ENCODE data around the gene KIAA0232. TPM values are rescaled to one million over a fixed set of nuclear protein-coding genes. Genes with fewer than 3 reads are reported as not detected.
"Not testable (repeated sequence)": the region's sequence is repeated elsewhere in the genome, so short reads cannot be mapped to it uniquely, and the experiment has no call there.

Gene KIAA0232
- total RNA-seq, 1 experiment from 2014 or later = 15.6 TPM

GRCh38 chr4:6829086-6829485 lies 46.6 kb downstream of the KIAA0232 start:
- no peaks in the 10 kb centered on the region for H3K9me3 Mint-ChIP-seq (ENCODE audit: unreplicated experiment)
- DNase-seq (ENCODE audit: unreplicated experiment) = no peak
- H3K4me3 Mint-ChIP-seq (ENCODE audit: unreplicated experiment) = no peak overlapping the region
- no peaks in the 10 kb centered on the region for H3K4me1 Mint-ChIP-seq (ENCODE audit: insufficient read depth, unreplicated experiment)
- intact Hi-C loops (cut with micrococcal nuclease) = no loop called here
- no peak overlapping the region for H3K27ac Mint-ChIP-seq (ENCODE audit: low read depth, unreplicated experiment)
- TF ChIP-seq CTCF (IDR thresholded peaks at IDR 0.05; ENCODE audit: unreplicated experiment) = no peak
- peaks cover 72% of the 10 kb centered on the region for H3K36me3 Mint-ChIP-seq (ENCODE audit: insufficient read depth, unreplicated experiment)
- BruUV-seq (replicated peaks) = no TSS peak
- POLR2A ChIA-PET = interaction anchor here (0.6 kb wide), 1 partner anchor 45 kb away, joined by 3 read pairs; no protein-coding TSS in a partner anchor
- CTCF ChIA-PET = interaction anchor here (0.6 to 1.8 kb wide), 3 partner anchors 44 to 109 kb away, joined by 3 to 9 read pairs (median 3); no protein-coding TSS in a partner anchor
- H3K27me3 Mint-ChIP-seq (ENCODE audit: insufficient read depth, unreplicated experiment) = no peaks in the 10 kb centered on the region

- Mint-ChIP-seq H3K27me3 (ENCODE audit: insufficient read depth, unreplicated experiment) (no peaks in the 10 kb centered on the region), H3K4me1 (ENCODE audit: insufficient read depth, unreplicated experiment) (peaks cover 8% of the 10 kb centered on the region), H3K27ac (ENCODE audit: low read depth, unreplicated experiment) (peak overlapping the region; percentile 94), H3K4me3 (ENCODE audit: unreplicated experiment) (no peak overlapping the region), H3K36me3 (ENCODE audit: insufficient read depth, unreplicated experiment) (peaks cover 32% of the 10 kb centered on the region), H3K9me3 (ENCODE audit: unreplicated experiment) (no peaks in the 10 kb centered on the region)
- DNase-seq (ENCODE audit: unreplicated experiment) = peak; percentile 56
- TF ChIP-seq CTCF (IDR thresholded peaks at IDR 0.05; ENCODE audit: unreplicated experiment) = no peak
- intact Hi-C loops (cut with micrococcal nuclease) = no loop called here
- ChIA-PET POLR2A (interaction anchor here (1.0 to 1.2 kb wide), 4 partner anchors 9 to 160 kb away, joined by 3 to 4 read pairs (median 3); a partner anchor contains a TSS), CTCF (interaction anchor here (0.6 to 0.8 kb wide), 3 partner anchors 39 to 51 kb away, joined by 3 to 7 read pairs (median 3); no protein-coding TSS in a partner anchor)
- BruUV-seq (replicated peaks) = no TSS peak
Observed at GRCh38 chr4:6834867-6835266, 52.3 kb downstream of the KIAA0232 start.

GRCh38 chr4:6835616-6836015 lies 53.1 kb downstream of the KIAA0232 start:
- H3K9me3 Mint-ChIP-seq (ENCODE audit: unreplicated experiment); BruUV-seq (replicated peaks): not testable (repeated sequence)
- peak overlapping the region; percentile 94 for H3K27ac Mint-ChIP-seq (ENCODE audit: low read depth, unreplicated experiment)

GRCh38 chr4:6837106-6837505 lies 54.6 kb downstream of the KIAA0232 start:
- H3K4me3 Mint-ChIP-seq (ENCODE audit: unreplicated experiment); H3K9me3 Mint-ChIP-seq (ENCODE audit: unreplicated experiment); DNase-seq (ENCODE audit: unreplicated experiment); POLR2A ChIA-PET; BruUV-seq (replicated peaks); H3K27me3 Mint-ChIP-seq (ENCODE audit: insufficient read depth, unreplicated experiment); intact Hi-C loops (cut with micrococcal nuclease); H3K27ac Mint-ChIP-seq (ENCODE audit: low read depth, unreplicated experiment): not testable (repeated sequence)
- CTCF ChIA-PET = interaction anchor here (0.6 kb wide), 1 partner anchor 68 kb away, joined by 3 read pairs; no protein-coding TSS in a partner anchor
- peaks cover 14% of the 10 kb centered on the region for H3K4me1 Mint-ChIP-seq (ENCODE audit: insufficient read depth, unreplicated experiment)
- H3K36me3 Mint-ChIP-seq (ENCODE audit: insufficient read depth, unreplicated experiment) = peaks cover 14% of the 10 kb centered on the region

More at GRCh38 chr4:6835616-6836015, 53.1 kb downstream of the KIAA0232 start:
- ChIA-PET CTCF (interaction anchor here (0.8 kb wide), 1 partner anchor 38 kb away, joined by 7 read pairs; no protein-coding TSS in a partner anchor), POLR2A (interaction anchor here (1.0 kb wide), 2 partner anchors 9 to 161 kb away, joined by 3 read pairs; a partner anchor contains a TSS)
- Mint-ChIP-seq H3K4me1 (ENCODE audit: insufficient read depth, unreplicated experiment) (peaks cover 13% of the 10 kb centered on the region), H3K36me3 (ENCODE audit: insufficient read depth, unreplicated experiment) (peaks cover 24% of the 10 kb centered on the region)
- DNase-seq (ENCODE audit: unreplicated experiment); H3K4me3 Mint-ChIP-seq (ENCODE audit: unreplicated experiment); intact Hi-C loops (cut with micrococcal nuclease); H3K27me3 Mint-ChIP-seq (ENCODE audit: insufficient read depth, unreplicated experiment): not testable (repeated sequence)

- Mint-ChIP-seq H3K4me1 (ENCODE audit: insufficient read depth, unreplicated experiment) (peaks cover 13% of the 10 kb centered on the region), H3K4me3 (ENCODE audit: unreplicated experiment) (no peak overlapping the region), H3K27ac (ENCODE audit: low read depth, unreplicated experiment) (no peak overlapping the region), H3K36me3 (ENCODE audit: insufficient read depth, unreplicated experiment) (peaks cover 26% of the 10 kb centered on the region), H3K27me3 (ENCODE audit: insufficient read depth, unreplicated experiment) (no peaks in the 10 kb centered on the region), H3K9me3 (ENCODE audit: unreplicated experiment) (no peaks in the 10 kb centered on the region)
- no TSS peak for BruUV-seq (replicated peaks)
- no peak for TF ChIP-seq CTCF (IDR thresholded peaks at IDR 0.05; ENCODE audit: unreplicated experiment)
- intact Hi-C loops (cut with micrococcal nuclease) = no loop called here
- DNase-seq (ENCODE audit: unreplicated experiment) = no peak
- CTCF ChIA-PET = interaction anchor here (0.9 to 1.1 kb wide), 2 partner anchors 13 to 15 kb away, joined by 3 to 4 read pairs; no protein-coding TSS in a partner anchor
- POLR2A ChIA-PET = interaction anchor here (1.5 kb wide), 1 partner anchor 13 kb away, joined by 4 read pairs; no protein-coding TSS in a partner anchor
Observed at GRCh38 chr4:6839579-6839978, 57.1 kb downstream of the KIAA0232 start.
